ENCODE data around the gene KRTAP6-3. TPM values are rescaled to one million over a fixed set of nuclear protein-coding genes. Genes with fewer than 3 reads are reported as not detected.

Gene KRTAP6-3
- total and polyA plus RNA-seq, 9 of the 15 experiments (the other 6 are each of a cell fraction or from before 2014, with no cell fraction given): 0.23 TPM; not detected in 8

GRCh38 chr21:30552782-30553181 is 39.5 kb upstream of the KRTAP6-3 start:
- DNase-seq (ENCODE audit: extremely low read depth in 1 of 4, low spot score in 3 of 4): no peak
- in situ Hi-C loops (cut with MboI) (no loop called here), intact Hi-C loops (cut with micrococcal nuclease) (no loop called here)
- no peak overlapping the region for H3K27ac ChIP-seq (ENCODE audit: extremely low read depth, low read depth, low read length)
- H3K4me2 ChIP-seq (ENCODE audit: insufficient read depth, low read length): no peak overlapping the region
- 0% methylated on average over 1 of the region's 1 CpG for WGBS (ENCODE audit: insufficient coverage, low coverage, missing lambda C conversion rate)
- no peaks in the 10 kb centered on the region for H4K20me1 ChIP-seq (replicated peaks; ENCODE audit: control insufficient read depth, insufficient read depth, low read length)
- no peaks in the 10 kb centered on the region for H3K4me1 ChIP-seq (replicated peaks in 1 of 2; ENCODE audit: control insufficient read depth in 2 of 2, insufficient read depth in 2 of 2, low read length in 2 of 2)
- no peaks in the 10 kb centered on the region for H3K36me3 ChIP-seq (ENCODE audit: control insufficient read depth, insufficient read depth, low read length)
- ChIA-PET POLR2A (no interaction called here), CTCF (ENCODE audit: low intra/inter-chr PET ratio) (no interaction called here)
- BruUV-seq (replicated peaks): no TSS peak
- no peak for ATAC-seq
- H3K9me3 ChIP-seq (replicated peaks; ENCODE audit: control insufficient read depth, insufficient read depth, low read depth, low read length): no peaks in the 10 kb centered on the region
- FAIRE-seq: no peak
- no peak for TF ChIP-seq SFPQ (IDR thresholded peaks at IDR 0.05; ENCODE audit: low read depth, low read length)
- TF ChIP-seq ZNF583 (CRISPR knock-in tag; IDR thresholded peaks at IDR 0.05): no peak
- no peak for TF ChIP-seq MTA3 (IDR thresholded peaks at IDR 0.05; ENCODE audit: borderline replicate concordance)
- H3K9me1 ChIP-seq (ENCODE audit: control insufficient read depth, insufficient read depth, low read length): no peaks in the 10 kb centered on the region
- no peak overlapping the region for H2AFZ ChIP-seq (ENCODE audit: low read depth, low read length)
- no peaks in the 10 kb centered on the region for H3K79me2 ChIP-seq (ENCODE audit: control insufficient read depth, insufficient read depth, low read length)
- H3K27me3 ChIP-seq (ENCODE audit: control insufficient read depth in 2 of 2, insufficient read depth in 2 of 2, low read length in 2 of 2): no peaks in the 10 kb centered on the region
- no peak overlapping the region for H3K9ac ChIP-seq (ENCODE audit: insufficient read depth in 1 of 2, low read depth in 2 of 2, low read length in 2 of 2)
- H3K4me3 ChIP-seq: no peak overlapping the region

GRCh38 chr21:30555095-30555494 is 37.1 kb upstream of the KRTAP6-3 start:
- ATAC-seq (no peak), DNase-seq (ENCODE audit: extremely low read depth in 1 of 4, low spot score in 3 of 4) (no peak), FAIRE-seq (no peak)
- no peak overlapping the region for H3K27ac ChIP-seq (ENCODE audit: extremely low read depth, low read depth, low read length)
- no peaks in the 10 kb centered on the region; the same call in 1 of the 2 replicates for H3K9me3 ChIP-seq (replicated peaks; ENCODE audit: control insufficient read depth, insufficient read depth, low read depth, low read length)
- H3K9ac ChIP-seq (ENCODE audit: insufficient read depth in 1 of 2, low read depth in 2 of 2, low read length in 2 of 2): no peak overlapping the region
- in situ Hi-C loops (cut with MboI): no loop called here
- no peaks in the 10 kb centered on the region for H3K79me2 ChIP-seq (ENCODE audit: control insufficient read depth, insufficient read depth, low read length)
- no peaks in the 10 kb centered on the region for H3K9me1 ChIP-seq (ENCODE audit: control insufficient read depth, insufficient read depth, low read length)
- no peaks in the 10 kb centered on the region for H4K20me1 ChIP-seq (replicated peaks; ENCODE audit: control insufficient read depth, insufficient read depth, low read length)
- H3K4me1 ChIP-seq (replicated peaks in 1 of 2; ENCODE audit: control insufficient read depth in 2 of 2, insufficient read depth in 2 of 2, low read length in 2 of 2): no peaks in the 10 kb centered on the region
- TF ChIP-seq CEBPB (tag; IDR thresholded peaks at IDR 0.05) (peak; percentile 51), CEBPG (CRISPR knock-in tag; IDR thresholded peaks at IDR 0.05) (no peak), CEBPG (tag; conservative IDR thresholded peaks at IDR 0.05 in 1 of 2, IDR thresholded peaks at IDR 0.05 in 1 of 2) (peak in 1 of 2 experiments; percentile 89; a peak in 2 of 4 replicates), ZBED1 (IDR thresholded peaks at IDR 0.05) (no peak), ZNF253 (CRISPR knock-in tag; conservative IDR thresholded peaks at IDR 0.05) (no peak), ETV5 (CRISPR knock-in tag; IDR thresholded peaks at IDR 0.05; ENCODE audit: low read depth) (no peak), ATF3 (IDR thresholded peaks at IDR 0.05) (peak; percentile 36; the same call in 1 of the 2 replicates), ATF3 (CRISPR knock-in tag; conservative IDR thresholded peaks at IDR 0.05) (no peak)
- H3K36me3 ChIP-seq (ENCODE audit: control insufficient read depth, insufficient read depth, low read length): no peaks in the 10 kb centered on the region
- no peaks in the 10 kb centered on the region for H3K27me3 ChIP-seq (ENCODE audit: control insufficient read depth in 2 of 2, insufficient read depth in 2 of 2, low read length in 2 of 2)
- no peak overlapping the region for H3K4me2 ChIP-seq (ENCODE audit: insufficient read depth, low read length)
- ChIA-PET POLR2A (no interaction called here), CTCF (ENCODE audit: low intra/inter-chr PET ratio) (no interaction called here)
- H2AFZ ChIP-seq (ENCODE audit: low read depth, low read length): no peak overlapping the region
- intact Hi-C loops (cut with micrococcal nuclease): no loop called here
- WGBS (ENCODE audit: insufficient coverage, low coverage, missing lambda C conversion rate): 0% methylated on average over 2 of the region's 2 CpGs
- no TSS peak for BruUV-seq (replicated peaks)
- H3K4me3 ChIP-seq: no peak overlapping the region
